NOMO-1 (cell line): ENCODE measurements around the gene PLPPR3.

Experiments
- DNase-seq, 2 experiments: peaks; one replicate each; lab custom pipeline; 2025; ENCODE audit not compliant: unreplicated experiment in 2 of 2; lab: John Stamatoyannopoulos, UW

The PLPPR3 gene

DNA sequence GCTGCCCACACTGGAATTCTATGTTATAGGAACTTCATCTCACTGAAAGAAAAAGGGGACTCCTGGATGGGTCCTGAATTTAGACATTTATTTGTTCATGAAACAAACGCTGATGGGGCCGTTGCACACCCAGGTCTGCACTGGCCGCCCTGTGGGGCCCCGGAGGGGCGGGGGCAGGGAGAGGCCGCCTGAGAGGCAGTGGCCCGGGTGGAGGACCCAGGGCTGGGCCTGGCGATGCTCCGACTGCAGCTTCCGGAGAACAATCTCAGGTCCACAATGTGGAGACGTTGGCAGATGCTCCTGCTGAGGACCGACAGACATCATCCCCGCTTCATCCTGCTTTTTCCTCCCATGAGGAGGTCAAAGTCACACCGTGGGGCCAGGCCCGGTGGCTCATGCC, 40.8 kb downstream of the PLPPR3 start:
- DNase-seq: no peak

DNA sequence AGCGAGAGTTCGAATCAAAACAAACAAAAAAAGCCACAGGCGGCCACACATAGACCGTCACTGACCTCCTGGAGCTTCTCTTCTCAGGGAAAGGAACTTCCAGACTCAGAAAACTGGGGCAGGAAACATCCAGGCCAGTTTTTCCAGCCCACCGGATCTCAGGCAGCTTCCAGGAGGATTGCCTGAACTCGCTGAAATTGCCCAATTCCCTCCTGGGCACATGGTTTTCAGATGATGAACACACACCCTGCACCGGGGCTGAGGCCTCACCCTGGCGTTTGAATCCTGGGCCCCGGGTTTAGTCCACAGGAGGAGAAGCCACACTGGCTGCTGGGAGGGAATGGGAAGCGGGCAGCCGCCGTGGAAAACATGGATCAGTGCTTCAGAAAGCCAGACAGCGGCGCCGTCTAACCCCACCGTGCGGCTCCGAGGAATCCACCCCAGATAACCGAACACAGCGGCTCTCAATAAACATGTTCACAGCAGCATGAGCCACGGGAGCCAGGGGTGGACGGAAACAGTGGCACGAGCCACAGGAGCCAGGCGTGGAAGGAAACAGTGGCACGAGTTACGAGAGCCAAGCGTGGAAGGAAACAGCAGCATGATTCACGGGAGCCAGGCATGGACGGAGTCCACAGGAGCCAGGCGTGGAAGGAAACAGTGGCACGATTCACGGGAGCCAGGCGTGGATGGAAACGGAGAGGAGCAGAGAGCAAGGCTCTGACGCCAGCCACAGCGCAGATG, 42.7 kb downstream of the PLPPR3 start:
- DNase-seq: no peak

DNA sequence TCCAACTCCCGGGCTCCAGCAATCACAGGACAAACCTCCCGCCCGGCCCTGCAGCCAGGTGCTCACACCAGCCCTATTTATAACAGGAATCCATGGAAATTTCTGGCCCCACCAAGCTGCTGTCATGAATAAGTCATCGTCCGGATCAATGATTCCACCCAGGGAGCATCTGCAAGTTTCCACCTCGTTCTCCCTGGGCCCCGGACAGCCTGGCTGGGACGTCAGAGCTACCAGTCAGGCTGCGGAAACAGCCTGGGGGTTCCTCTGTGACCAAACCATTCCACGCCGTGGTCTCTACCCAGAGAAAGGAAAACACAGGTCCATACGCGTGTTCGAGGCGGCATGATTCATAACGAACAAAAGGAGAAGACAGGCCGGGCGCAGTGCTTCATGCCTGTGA, 45.2 kb downstream of the PLPPR3 start:
- DNase-seq: no peak

DNA sequence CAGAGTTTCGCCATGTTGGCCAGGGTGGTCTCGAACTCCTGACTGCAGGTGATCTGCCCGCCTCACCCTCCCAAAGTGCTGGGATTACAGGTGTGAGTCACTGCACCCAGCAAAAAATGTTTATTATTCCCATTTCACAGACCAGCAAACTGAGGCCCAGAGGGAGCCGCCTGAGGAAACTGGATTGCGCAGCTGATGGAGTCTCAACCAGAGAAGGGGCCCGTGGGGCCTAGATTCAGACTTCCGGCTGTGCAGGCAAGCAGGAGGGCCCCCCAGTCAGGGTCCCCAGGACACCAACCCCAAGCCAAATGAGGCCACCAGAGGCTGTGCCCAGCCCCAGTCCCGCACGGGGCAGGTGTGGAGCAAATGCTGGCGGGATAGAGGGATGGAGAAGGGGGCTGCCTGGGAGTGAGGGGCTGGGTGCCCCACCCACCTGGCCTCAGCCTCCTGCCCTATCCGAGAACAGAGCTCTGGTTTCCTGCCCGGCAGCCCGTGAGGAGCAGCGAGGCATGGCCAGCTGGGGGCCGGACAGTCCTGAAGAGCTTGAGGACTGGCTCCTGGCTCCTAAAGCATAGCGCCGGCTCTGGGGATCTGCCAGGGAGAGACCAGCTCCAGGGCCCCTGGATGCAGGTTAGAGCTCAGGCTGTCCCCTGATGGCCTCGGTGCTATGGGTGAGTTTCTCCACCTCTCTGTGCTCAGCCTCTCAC, 48.9 kb downstream of the PLPPR3 start:
- DNase-seq: no peak

DNA sequence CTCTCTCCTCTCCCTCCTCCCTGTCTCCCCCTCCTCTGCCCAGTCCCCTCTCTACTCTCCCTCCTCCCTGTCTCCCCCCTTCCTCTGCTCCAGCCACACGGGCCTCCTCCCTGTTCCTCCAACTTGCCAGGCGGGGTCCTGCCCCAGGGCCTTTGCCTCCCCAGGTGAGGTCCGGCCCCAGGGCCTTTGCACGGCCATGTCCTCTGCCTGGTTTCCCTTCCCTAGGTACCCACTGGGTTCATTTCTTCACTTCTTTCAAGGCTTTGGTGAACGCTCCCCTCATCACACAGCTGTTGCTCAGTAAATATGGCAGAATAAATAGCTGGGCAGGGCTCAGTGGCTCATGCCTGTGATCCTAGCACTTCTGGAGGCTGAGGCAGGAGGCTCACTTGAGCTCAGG, 49.7 kb downstream of the PLPPR3 start:
- DNase-seq: no peak

GRCh38 chr19:771332-771785, 50.4 kb downstream of the PLPPR3 start:
- peak; percentile 33 to 46 for DNase-seq

DNA sequence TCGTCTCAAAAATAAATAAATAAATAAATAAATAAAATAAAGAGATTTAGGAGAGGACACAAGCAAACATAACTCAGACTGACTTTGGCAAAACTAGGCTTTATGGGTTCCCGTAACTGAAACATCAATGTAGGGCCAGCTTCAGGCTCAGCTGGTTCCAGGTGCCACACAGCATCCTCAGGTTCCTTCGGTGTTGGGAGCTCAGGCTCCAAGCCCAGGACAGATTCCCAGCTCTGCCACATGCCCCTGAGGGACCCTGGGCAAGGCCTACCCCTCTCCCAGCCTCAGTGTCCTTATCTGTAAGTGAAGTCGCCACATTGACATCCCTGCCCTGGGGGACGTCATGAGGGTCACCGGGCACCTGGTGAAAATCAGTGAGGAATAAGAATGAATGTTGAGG, 52.1 kb downstream of the PLPPR3 start:
- DNase-seq: no peak

DNA sequence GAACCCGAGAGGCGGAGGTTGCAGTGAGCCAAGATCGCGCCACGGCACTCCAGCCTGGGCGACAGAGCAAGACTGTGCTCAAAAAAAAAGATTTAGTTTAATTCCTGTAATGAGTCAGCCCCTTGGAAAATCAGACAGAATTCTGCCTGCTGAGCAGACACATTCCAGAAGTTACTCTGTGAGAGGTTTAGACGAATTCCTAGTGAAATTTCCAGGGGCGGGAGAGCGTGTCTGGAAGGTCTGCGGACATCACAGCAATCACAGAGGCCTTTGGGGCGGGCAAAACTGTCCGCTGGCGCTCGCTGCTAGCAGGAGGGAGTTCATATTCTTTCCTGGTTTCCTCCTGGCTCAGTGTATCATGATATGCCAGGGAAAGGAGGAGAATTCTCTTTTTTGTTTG, 53.3 kb downstream of the PLPPR3 start:
- no peak for DNase-seq

DNA sequence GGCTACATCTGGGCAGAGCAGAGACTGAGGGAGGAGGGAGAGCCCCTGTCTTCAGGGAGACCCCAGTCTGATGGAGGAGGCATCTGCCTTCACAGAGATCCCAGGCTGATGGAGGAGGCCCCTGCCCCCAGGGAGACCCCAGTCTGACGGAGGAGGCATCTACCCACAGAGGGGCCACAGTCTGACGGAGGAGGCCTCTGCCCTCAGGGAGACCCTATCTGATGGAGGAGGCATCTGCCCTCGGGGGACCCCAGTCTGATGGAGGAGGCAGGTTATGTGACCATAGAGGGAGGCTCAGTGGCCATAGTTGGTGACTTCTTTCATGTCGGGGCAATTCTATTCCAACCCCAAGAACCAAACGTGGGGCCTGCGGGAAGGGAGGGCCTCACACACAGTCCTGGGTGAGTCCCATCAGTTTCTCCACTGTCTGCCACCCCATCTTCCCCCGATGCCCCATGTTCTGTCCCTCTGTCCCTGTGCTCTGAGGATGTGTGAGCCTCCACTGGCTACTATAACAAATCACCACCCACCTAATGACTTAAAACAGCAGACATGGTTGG, 56.5 kb downstream of the PLPPR3 start:
- DNase-seq: no peak

- DNase-seq: no peak
Observed at GRCh38 chr19:764301-764700, 57.5 kb downstream of the PLPPR3 start.

DNA sequence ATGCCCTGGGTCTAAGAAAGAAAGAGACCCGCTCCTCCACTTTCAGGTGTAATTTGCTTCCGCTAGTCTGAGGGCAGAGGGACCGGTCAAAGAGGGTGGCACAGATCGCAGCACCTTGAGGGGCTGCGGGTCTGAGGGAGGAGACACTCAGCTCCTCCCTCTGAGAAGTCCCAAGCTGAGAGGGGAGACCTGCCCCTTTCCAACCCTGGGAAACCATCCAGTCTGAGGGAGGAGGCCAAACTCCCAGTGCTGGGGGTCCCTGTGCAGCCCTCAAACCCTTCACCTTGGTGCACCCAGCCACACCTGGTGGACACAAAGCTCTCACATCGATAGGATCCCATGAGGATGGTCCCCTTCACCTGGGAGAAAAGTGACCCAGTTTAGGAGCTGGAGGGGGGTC, 57.9 kb downstream of the PLPPR3 start:
- DNase-seq: no peak

- no peak for DNase-seq
Observed at GRCh38 chr19:763181-763580, 58.6 kb downstream of the PLPPR3 start.
